CD4-positive, alpha-beta T cell (primary cell): ENCODE data around the gene NELFA. TPM values are rescaled to one million over a fixed set of nuclear protein-coding genes. Genes with fewer than 3 reads are reported as not detected.

ENCODE experiments used
- ATAC-seq: fragments of 200-7000 bp; cut with Tn5 transposase; one replicate; pipeline ENCODE4 v1.10.0; 2022; ENCODE audit warnings: mild to moderate bottlenecking; ENCODE audit not compliant: poor library complexity
- CTCF ChIA-PET: fragments of 350-600 bp; sonication (Branson Sonifier 250); formaldehyde crosslinking; loops from one replicate; lab custom pipeline; 2021; ENCODE audit warnings: antibody characterized with exemption, inconsistent platforms; lab: Charles Lee
- POLR2A ChIA-PET: fragments of 350-600 bp; sonication (Branson Sonifier 250); formaldehyde crosslinking; loops from one replicate; lab custom pipeline; 2021; ENCODE audit warnings: antibody characterized with exemption, inconsistent platforms; lab: Charles Lee
- DNase-seq, 14 experiments: peaks; one replicate each; pipeline ENCODE4 v3.0.0-alpha.2; 2013 to 2020; ENCODE audit warnings: mixed read lengths in 2 of 14
- H3K27ac ChIP-seq, 2 donors: one replicate each; pipeline versions ENCODE4 v1.5.1 to v1.7.0; 2013; ENCODE audit warnings: low read length in 2 of 2, low read depth in 1 of 2, mild to moderate bottlenecking in 1 of 2
- H3K27me3 ChIP-seq, 2 experiments: 1 replicate in 1 of 2; 2 replicates in 1 of 2; pipeline versions ENCODE4 v1.6.1 to v1.7.0; 2013; ENCODE audit warnings: low read length in 2 of 2, control low read depth in 1 of 2, mild to moderate bottlenecking in 1 of 2, moderate library complexity in 1 of 2; ENCODE audit not compliant: insufficient read depth in 2 of 2, control insufficient read depth in 1 of 2
- H3K36me3 ChIP-seq: one replicate; pipeline ENCODE4 v1.6.1; 2013; ENCODE audit warnings: low read length, control low read depth; ENCODE audit not compliant: insufficient read depth
- H3K4me1 ChIP-seq: one replicate; pipeline ENCODE4 v1.6.1; 2013; ENCODE audit warnings: low read length, control low read depth; ENCODE audit not compliant: insufficient read depth
- H3K4me3 ChIP-seq: one replicate; pipeline ENCODE4 v1.5.1; 2013; ENCODE audit warnings: mild to moderate bottlenecking, low read length, moderate library complexity
- H3K9me3 ChIP-seq, 2 experiments: 1 replicate in 1 of 2; 2 replicates in 1 of 2; pipeline versions ENCODE4 v1.6.1 to v1.7.0; 2013; ENCODE audit warnings: low read length in 2 of 2, mild to moderate bottlenecking in 2 of 2, control low read depth in 1 of 2, moderate library complexity in 1 of 2; ENCODE audit not compliant: control insufficient read depth in 1 of 2, insufficient read depth in 1 of 2
- H3K27ac Mint-ChIP-seq: one replicate; pipeline ENCODE4 v1.8.0; 2020; ENCODE audit warnings: mixed read lengths
- H3K27me3 Mint-ChIP-seq: one replicate; pipeline ENCODE4 v1.8.0; 2021; ENCODE audit warnings: mixed read lengths
- H3K36me3 Mint-ChIP-seq: one replicate; pipeline ENCODE4 v1.8.0; 2021; ENCODE audit warnings: low read depth, mixed read lengths
- H3K4me1 Mint-ChIP-seq: one replicate; pipeline ENCODE4 v1.8.0; 2021; ENCODE audit warnings: low read depth, mixed read lengths
- H3K4me3 Mint-ChIP-seq: one replicate; pipeline ENCODE4 v1.8.0; 2020; ENCODE audit warnings: mild to moderate bottlenecking, mixed read lengths
- H3K9me3 Mint-ChIP-seq: one replicate; pipeline ENCODE4 v1.8.0; 2020; ENCODE audit warnings: mixed read lengths
- intact Hi-C, 2 experiments: fragments of 100-400 bp; cut with DNase I in 1 of 2; cut with micrococcal nuclease in 1 of 2; formaldehyde crosslinking; loops; one replicate each; pipeline versions ENCODE4 v1.15.1 to v1.9.0; 2023 to 2025; cut with DNase I, micrococcal nuclease
- total RNA-seq, 174 experiments: library from RNA in 2 of 174; stranded (reverse) in 2 of 174; gene quantifications; one replicate each; pipeline ENCODE4 v1.2.3 and lab custom pipeline; 2021 to 2026
- TF ChIP-seq, protein P1 (sequence below): fragments of 200-600 bp; IDR thresholded peaks from one replicate; pipeline ENCODE4 v1.8.0; 2022; ENCODE audit warnings: antibody characterized with exemption, mild to moderate bottlenecking

NELFA gene
- total RNA-seq, 2 experiments from 2014 or later = 39.9 to 40.1 TPM

DNA sequence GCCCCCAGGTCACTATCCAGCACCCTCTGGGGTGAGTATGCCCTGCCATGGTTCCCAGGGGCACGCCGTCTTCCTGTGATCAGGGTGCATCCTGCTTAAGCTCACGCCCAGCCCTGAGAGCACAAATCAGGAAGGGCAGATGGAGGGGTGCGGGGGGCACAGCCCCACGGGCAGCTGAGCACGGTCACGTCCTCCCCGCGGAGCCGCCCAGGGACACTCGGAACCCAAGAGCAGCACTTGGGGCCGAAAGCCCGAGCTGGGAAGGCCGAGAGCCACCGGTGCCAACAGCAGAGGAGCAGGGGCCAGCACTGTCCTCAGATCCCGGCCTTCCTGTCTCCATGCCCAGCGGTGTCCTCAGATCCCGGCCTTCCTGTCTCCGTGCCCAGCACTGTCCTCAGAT lies 21.5 kb downstream of the NELFA start:
- CTCF ChIA-PET = no interaction called here
- H3K27me3 Mint-ChIP-seq = no peaks in the 10 kb centered on the region
- Histone ChIP-seq H3K27me3 (no peaks in the 10 kb centered on the region), H3K36me3 (peaks cover 86% of the 10 kb centered on the region), H3K4me1 (no peaks in the 10 kb centered on the region), H3K4me3 (no peak overlapping the region), H3K9me3 (no peaks in the 10 kb centered on the region), H3K27ac (no peak overlapping the region)
- intact Hi-C loops = no loop called here
- H3K4me1 Mint-ChIP-seq = no peaks in the 10 kb centered on the region
- DNase-seq (no peak), ATAC-seq (no peak)
- peaks cover 65% of the 10 kb centered on the region for H3K36me3 Mint-ChIP-seq
- no peak overlapping the region for H3K4me3 Mint-ChIP-seq
- no peak overlapping the region for H3K27ac Mint-ChIP-seq
- H3K9me3 Mint-ChIP-seq = no peaks in the 10 kb centered on the region
- POLR2A ChIA-PET = no interaction called here
- TF ChIP-seq, protein P1, sequence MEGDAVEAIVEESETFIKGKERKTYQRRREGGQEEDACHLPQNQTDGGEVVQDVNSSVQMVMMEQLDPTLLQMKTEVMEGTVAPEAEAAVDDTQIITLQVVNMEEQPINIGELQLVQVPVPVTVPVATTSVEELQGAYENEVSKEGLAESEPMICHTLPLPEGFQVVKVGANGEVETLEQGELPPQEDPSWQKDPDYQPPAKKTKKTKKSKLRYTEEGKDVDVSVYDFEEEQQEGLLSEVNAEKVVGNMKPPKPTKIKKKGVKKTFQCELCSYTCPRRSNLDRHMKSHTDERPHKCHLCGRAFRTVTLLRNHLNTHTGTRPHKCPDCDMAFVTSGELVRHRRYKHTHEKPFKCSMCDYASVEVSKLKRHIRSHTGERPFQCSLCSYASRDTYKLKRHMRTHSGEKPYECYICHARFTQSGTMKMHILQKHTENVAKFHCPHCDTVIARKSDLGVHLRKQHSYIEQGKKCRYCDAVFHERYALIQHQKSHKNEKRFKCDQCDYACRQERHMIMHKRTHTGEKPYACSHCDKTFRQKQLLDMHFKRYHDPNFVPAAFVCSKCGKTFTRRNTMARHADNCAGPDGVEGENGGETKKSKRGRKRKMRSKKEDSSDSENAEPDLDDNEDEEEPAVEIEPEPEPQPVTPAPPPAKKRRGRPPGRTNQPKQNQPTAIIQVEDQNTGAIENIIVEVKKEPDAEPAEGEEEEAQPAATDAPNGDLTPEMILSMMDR = no peak

DNA sequence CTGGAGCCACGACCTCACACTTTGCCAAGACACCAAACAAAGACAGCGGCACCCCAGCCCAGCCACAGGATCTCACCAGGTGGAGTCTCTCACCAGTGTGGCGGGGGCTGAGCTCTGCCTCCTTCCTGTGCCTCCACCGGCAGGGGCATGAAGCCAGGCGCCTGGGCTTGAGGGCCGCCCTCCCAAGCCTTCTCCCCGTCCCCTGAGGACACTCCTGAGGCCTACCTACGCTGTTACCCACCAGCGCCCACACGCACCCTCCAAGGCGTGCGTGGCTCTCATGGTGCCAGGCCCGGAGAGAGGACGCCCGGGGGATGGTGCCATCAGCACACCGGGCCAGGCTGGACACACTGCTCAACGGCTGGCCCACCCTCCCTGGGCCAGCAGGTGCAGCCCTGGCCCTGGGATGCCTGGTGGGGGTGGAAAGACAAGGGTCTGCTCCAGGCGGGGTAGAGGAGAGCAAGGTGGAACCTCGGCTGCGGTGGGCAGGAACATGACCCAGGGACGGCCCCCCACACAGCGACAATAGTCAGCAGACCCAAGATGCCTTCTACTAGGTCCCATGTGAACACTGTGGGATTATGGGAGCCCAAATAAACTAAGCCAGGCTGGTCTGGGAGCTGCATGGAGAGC lies 22.1 kb downstream of the NELFA start:
- H3K4me1 ChIP-seq = no peaks in the 10 kb centered on the region
- H3K4me1 Mint-ChIP-seq = no peaks in the 10 kb centered on the region
- H3K36me3 ChIP-seq = peaks cover 88% of the 10 kb centered on the region
- no peaks in the 10 kb centered on the region for H3K9me3 Mint-ChIP-seq
- H3K4me3 Mint-ChIP-seq = no peak overlapping the region
- no peaks in the 10 kb centered on the region for H3K27me3 ChIP-seq
- H3K36me3 Mint-ChIP-seq = peaks cover 71% of the 10 kb centered on the region
- no peak overlapping the region for H3K27ac ChIP-seq
- H3K27ac Mint-ChIP-seq = no peak overlapping the region
- H3K9me3 ChIP-seq = no peaks in the 10 kb centered on the region
- intact Hi-C loops = no loop called here
- TF ChIP-seq, protein P1 = no peak
- CTCF ChIA-PET = no interaction called here
- ATAC-seq (no peak), DNase-seq (no peak)
- no peak overlapping the region for H3K4me3 ChIP-seq
- no peaks in the 10 kb centered on the region for H3K27me3 Mint-ChIP-seq
- POLR2A ChIA-PET = no interaction called here

DNA sequence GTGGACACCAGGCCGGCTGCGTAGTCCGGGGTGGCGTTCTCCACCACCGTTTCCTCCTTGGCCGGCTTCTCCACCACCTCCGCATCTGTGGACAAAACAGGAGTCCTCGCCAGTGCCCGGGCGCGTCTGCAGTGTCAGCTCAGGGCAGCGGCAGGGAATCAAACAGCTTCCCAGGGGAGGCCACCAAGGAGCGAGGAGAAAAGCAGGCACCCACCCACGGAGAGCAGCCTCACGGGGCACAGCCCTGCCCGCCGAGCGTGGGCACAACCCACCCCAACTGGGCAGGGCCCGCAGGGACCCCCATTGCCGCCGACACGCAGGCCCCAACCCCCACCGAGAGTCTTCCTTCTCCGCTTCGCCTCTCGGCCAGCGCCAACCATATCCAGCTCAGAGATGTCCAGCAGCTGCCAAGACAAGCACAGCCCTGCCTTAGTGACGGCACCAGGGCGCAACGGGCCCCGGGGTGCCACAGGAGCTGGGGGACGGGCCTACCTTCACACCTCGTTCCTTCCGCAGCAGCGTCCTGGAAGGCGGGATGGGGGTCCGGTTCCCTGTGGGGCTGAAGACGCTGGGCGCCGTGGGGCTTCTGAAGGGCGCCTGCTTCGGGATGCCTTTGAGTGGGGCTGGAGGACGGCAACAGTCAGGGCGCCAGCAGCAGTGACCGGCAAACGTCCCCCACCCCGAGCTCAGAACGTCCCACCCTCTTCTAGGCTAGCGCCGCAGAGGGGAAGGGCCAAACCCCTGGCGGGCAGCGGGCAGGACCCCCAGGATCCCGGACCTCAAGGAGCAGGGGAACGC lies 22.8 kb downstream of the NELFA start:
- no peak overlapping the region for H3K4me3 Mint-ChIP-seq
- DNase-seq = no peak
- H3K36me3 Mint-ChIP-seq = peaks cover 72% of the 10 kb centered on the region
- ATAC-seq = no peak
- H3K36me3 ChIP-seq = peaks cover 88% of the 10 kb centered on the region
- H3K4me1 Mint-ChIP-seq = no peaks in the 10 kb centered on the region
- no peaks in the 10 kb centered on the region for H3K27me3 Mint-ChIP-seq
- no peak overlapping the region for H3K27ac ChIP-seq
- TF ChIP-seq, protein P1 = no peak
- ChIA-PET POLR2A (no interaction called here), CTCF (no interaction called here)
- H3K4me3 ChIP-seq = no peak overlapping the region
- no peak overlapping the region for H3K27ac Mint-ChIP-seq
- intact Hi-C loops = no loop called here
- H3K27me3 ChIP-seq = no peaks in the 10 kb centered on the region
- no peaks in the 10 kb centered on the region for H3K4me1 ChIP-seq
- H3K9me3 Mint-ChIP-seq = no peaks in the 10 kb centered on the region
- no peaks in the 10 kb centered on the region for H3K9me3 ChIP-seq
